GM12878 (cell line): Measurements from ENCODE around the gene SRCIN1. TPM values are rescaled to one million over a fixed set of nuclear protein-coding genes. Genes with fewer than 3 reads are reported as not detected.

Experiments used
- ATAC-seq: fragments of 200-7000 bp; cut with Tn5 transposase; 3 replicates; pipeline ENCODE4 v1.9.1; 2020; ENCODE audit warnings: mild to moderate bottlenecking, moderate library complexity
- BruUV-seq: library from RNA; stranded (reverse); fragments of 400-500 nt; replicated peaks from 2 replicates; lab custom pipeline; 2021; lab: Mats Ljungman, UMichigan
- CTCF ChIA-PET: fragments of 300-600 bp; sonication (Branson Sonifier 250); formaldehyde crosslinking; extraction: SDS; loops from one replicate; lab custom pipeline; 2021; ENCODE audit warnings: inconsistent platforms; lab: Yijun Ruan, JAX
- POLR2A ChIA-PET: fragments of 350-600 bp; formaldehyde crosslinking; extraction: SDS; loops from one replicate; lab custom pipeline; 2021; ENCODE audit warnings: inconsistent platforms; lab: Charles Lee
- RAD21 ChIA-PET: fragments of 300-600 bp; sonication (Branson Sonifier 250); formaldehyde crosslinking; loops from one replicate; lab custom pipeline; 2023; ENCODE audit warnings: antibody characterized with exemption; ENCODE audit not compliant: unreplicated experiment; lab: Charles Lee
- SMC1A ChIA-PET: fragments of 300-600 bp; sonication (Branson Sonifier 250); formaldehyde crosslinking; loops from one replicate; lab custom pipeline; 2023; ENCODE audit not compliant: unreplicated experiment, uncharacterized antibody; lab: Charles Lee
- DNase-seq: peaks from one replicate; pipeline ENCODE4 v3.0.0-alpha.2; 2011; ENCODE audit warnings: low read depth, low spot score
- FAIRE-seq: peaks from 3 replicates; lab custom pipeline; 2011; peaks lifted over from hg19 to GRCh38; lab: Jason Lieb, UNC
- H2AFZ ChIP-seq: 2 replicates; pipeline ENCODE4 v1.6.0; 2011; ENCODE audit warnings: low read depth, low read length, control low read depth; ENCODE audit not compliant: control insufficient read depth
- H3K27ac ChIP-seq: 2 replicates; pipeline ENCODE4 v1.5.1; 2011; ENCODE audit warnings: control low read depth; ENCODE audit not compliant: control insufficient read depth, insufficient read depth
- H3K27me3 ChIP-seq, 2 experiments: replicated peaks in 1 of 2; 2 replicates each; pipeline versions ENCODE4 v1.6.0 to v1.6.1; 2011; ENCODE audit warnings: low read length in 1 of 2; ENCODE audit not compliant: control insufficient read depth in 2 of 2, insufficient read depth in 2 of 2
- H3K36me3 ChIP-seq, 2 experiments: 2 replicates each; pipeline ENCODE4 v1.5.1; 2011; ENCODE audit warnings: low read length in 1 of 2; ENCODE audit not compliant: control insufficient read depth in 2 of 2, insufficient read depth in 2 of 2
- H3K4me1 ChIP-seq: 2 replicates; pipeline ENCODE4 v1.6.1; 2011; ENCODE audit warnings: mild to moderate bottlenecking, low read length, moderate library complexity, mixed read lengths; ENCODE audit not compliant: control insufficient read depth, insufficient read depth
- H3K4me2 ChIP-seq: 2 replicates; pipeline ENCODE4 v1.6.0; 2011; ENCODE audit warnings: control low read depth; ENCODE audit not compliant: control insufficient read depth, insufficient read depth
- H3K4me3 ChIP-seq: fragments of 200-600 bp; sonication (generic); 2 replicates; pipeline ENCODE4 v1.5.1; 2016
- H3K79me2 ChIP-seq: 2 replicates; pipeline ENCODE4 v1.6.0; 2011; ENCODE audit warnings: low read length; ENCODE audit not compliant: control insufficient read depth, insufficient read depth
- H3K9ac ChIP-seq: 2 replicates; pipeline ENCODE4 v1.8.0; 2011; ENCODE audit warnings: low read length, control low read depth, mixed read lengths; ENCODE audit not compliant: control insufficient read depth, insufficient read depth
- H3K9me3 ChIP-seq: replicated peaks from 3 replicates; pipeline ENCODE4 v1.5.1; 2011; ENCODE audit warnings: mild to moderate bottlenecking, low read length; ENCODE audit not compliant: control insufficient read depth, insufficient read depth
- H4K20me1 ChIP-seq: 2 replicates; pipeline ENCODE4 v1.6.0; 2011; ENCODE audit not compliant: control insufficient read depth, insufficient read depth
- WGBS: methylation state at CpG from one replicate; pipeline ENCODE4 v1.1.6; 2016; ENCODE audit warnings: low lambda C conversion rate; ENCODE audit not compliant: insufficient replicate concordance, insufficient coverage; ENCODE audit errors: missing lambda C conversion rate; 5-methylcytosine and 5-hydroxymethylcytosine counted together
- in situ Hi-C: fragments of 300-500 bp; cut with MboI; formaldehyde crosslinking; loops from 9 replicates; pipeline ENCODE4 v1.14.3; 2018; ENCODE audit warnings: mixed read lengths
- intact Hi-C: fragments of 100-400 bp; cut with micrococcal nuclease; formaldehyde crosslinking; loops from one replicate; pipeline ENCODE4 v1.14.2; 2022; ENCODE audit not compliant: unreplicated experiment
- polyA plus RNA-seq, 11 experiments: library from polyadenylated mRNA; depleted of rRNA in 4 of 11; unstranded in 6 of 11; stranded (reverse) in 5 of 11; fragments of >200 nt; fragmentation: Nextera tagmentation in 4 of 11; fragmentation: Illumina TruSeq in 1 of 11; extraction: Ambion mirVana in 4 of 11; extraction: Trizol in 1 of 11; gene quantifications; 1 replicate in 1 of 11; 2 replicates in 10 of 11; pipeline versions ENCODE4 v1.2.1 to v1.2.3, GENCODE V29; 2011 to 2016; ENCODE audit warnings: inconsistent platforms in 2 of 11, missing spikeins in 2 of 11, low read depth in 1 of 11
- total RNA-seq, 4 experiments: library from RNA; depleted of rRNA in 3 of 4; stranded (reverse); fragments of >200 nt in 3 of 4; fragmentation: Illumina TruSeq in 1 of 4; extraction: Trizol in 1 of 4; gene quantifications; 2 replicates each; pipeline versions ENCODE4 v1.2.1 to v1.2.3, GENCODE V29; 2013 to 2021
- TF ChIP-seq, protein P1 (sequence below): IDR thresholded peaks from 2 replicates; pipeline ENCODE4 v1.6.1; 2012; ENCODE audit warnings: low read length, inconsistent platforms
- TF ChIP-seq, protein P2 (sequence below): fragments of 450-650 bp; IDR thresholded peaks from 2 replicates; pipeline ENCODE4 v1.6.1; 2017; ENCODE audit warnings: mild to moderate bottlenecking, low read depth, inconsistent platforms; ENCODE audit not compliant: poor library complexity, severe bottlenecking
- TF ChIP-seq, protein P3 (sequence below): IDR thresholded peaks from 2 replicates; pipeline ENCODE4 v1.6.1; 2012; ENCODE audit warnings: mild to moderate bottlenecking, low read depth, low read length

Gene SRCIN1
- total and polyA plus RNA-seq, 10 of the 15 experiments (the other 5 are each of a cell fraction or from before 2014, with no cell fraction given): under 0.01 to 0.74 (median 0.20) TPM; not detected in 3

DNA sequence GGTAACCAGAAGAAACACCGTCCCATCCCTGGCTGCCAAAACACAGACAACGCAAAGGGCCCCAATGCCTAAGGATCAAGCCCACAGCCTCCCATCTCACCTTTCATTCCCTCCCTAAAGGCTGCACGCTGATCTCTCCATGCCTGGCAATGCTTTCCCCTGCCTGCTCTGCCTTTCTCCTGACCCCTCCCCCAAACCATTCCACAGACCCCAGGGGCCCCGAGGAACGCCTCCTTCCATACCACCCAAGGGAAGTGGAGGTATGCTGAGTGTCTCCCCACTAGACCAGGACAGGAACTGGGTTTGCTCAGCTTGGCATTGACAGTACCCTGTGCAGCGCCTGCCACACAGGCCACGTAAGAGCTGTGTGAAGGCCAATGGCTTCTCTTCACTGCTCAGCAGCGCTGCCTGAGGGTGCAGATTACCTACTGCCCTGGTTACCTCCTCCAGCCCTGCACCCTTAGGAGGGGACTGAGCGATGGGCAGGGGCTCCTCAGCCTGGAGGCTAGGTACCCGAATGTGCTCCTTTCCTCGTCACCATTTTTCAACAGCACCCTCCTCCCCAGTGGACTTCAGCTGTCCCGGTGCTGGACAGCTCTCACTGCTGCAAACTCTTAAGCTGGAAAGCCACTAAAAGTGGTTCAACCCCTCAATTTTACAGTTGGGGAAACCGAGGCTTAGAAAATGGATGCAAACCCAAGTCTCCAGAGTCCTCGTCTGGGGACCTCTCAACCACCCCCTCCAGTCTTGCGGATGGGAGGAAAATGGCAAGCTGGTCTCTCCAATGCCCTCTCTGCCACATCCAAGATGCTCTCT is 45.0 kb downstream of the SRCIN1 start:
- no peaks in the 10 kb centered on the region for H4K20me1 ChIP-seq
- H3K27me3 ChIP-seq: peaks cover 28 to 29% of the 10 kb centered on the region in 2 experiments
- H3K9me3 ChIP-seq: no peaks in the 10 kb centered on the region
- WGBS: 18% methylated on average over 15 of the region's 15 CpGs
- intact Hi-C loops: no loop called here
- no peak overlapping the region for H3K4me3 ChIP-seq
- no peak overlapping the region for H2AFZ ChIP-seq
- H3K27ac ChIP-seq: no peak overlapping the region
- H3K9ac ChIP-seq: no peak overlapping the region
- H3K79me2 ChIP-seq: no peaks in the 10 kb centered on the region
- CTCF ChIA-PET: interaction anchor here (1.9 to 10.9 kb wide), 4 partner anchors 20 to 104 kb away, joined by 4 to 492 read pairs (median 100); no protein-coding TSS in a partner anchor
- no TSS peak for BruUV-seq
- no peaks in the 10 kb centered on the region for H3K36me3 ChIP-seq
- H3K4me2 ChIP-seq: no peak overlapping the region
- POLR2A ChIA-PET: interaction anchor here (1.6 to 2.8 kb wide), 3 partner anchors 11 to 109 kb away, joined by 3 to 15 read pairs (median 8); no protein-coding TSS in a partner anchor
- in situ Hi-C loops: no loop called here
- RAD21 ChIA-PET: interaction anchor here (0.6 to 4.8 kb wide), 3 partner anchors 25 to 353 kb away, joined by 3 to 294 read pairs (median 130); no protein-coding TSS in a partner anchor
- TF ChIP-seq, protein P1, sequence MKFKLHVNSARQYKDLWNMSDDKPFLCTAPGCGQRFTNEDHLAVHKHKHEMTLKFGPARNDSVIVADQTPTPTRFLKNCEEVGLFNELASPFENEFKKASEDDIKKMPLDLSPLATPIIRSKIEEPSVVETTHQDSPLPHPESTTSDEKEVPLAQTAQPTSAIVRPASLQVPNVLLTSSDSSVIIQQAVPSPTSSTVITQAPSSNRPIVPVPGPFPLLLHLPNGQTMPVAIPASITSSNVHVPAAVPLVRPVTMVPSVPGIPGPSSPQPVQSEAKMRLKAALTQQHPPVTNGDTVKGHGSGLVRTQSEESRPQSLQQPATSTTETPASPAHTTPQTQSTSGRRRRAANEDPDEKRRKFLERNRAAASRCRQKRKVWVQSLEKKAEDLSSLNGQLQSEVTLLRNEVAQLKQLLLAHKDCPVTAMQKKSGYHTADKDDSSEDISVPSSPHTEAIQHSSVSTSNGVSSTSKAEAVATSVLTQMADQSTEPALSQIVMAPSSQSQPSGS: no peak
- TF ChIP-seq, protein P2, sequence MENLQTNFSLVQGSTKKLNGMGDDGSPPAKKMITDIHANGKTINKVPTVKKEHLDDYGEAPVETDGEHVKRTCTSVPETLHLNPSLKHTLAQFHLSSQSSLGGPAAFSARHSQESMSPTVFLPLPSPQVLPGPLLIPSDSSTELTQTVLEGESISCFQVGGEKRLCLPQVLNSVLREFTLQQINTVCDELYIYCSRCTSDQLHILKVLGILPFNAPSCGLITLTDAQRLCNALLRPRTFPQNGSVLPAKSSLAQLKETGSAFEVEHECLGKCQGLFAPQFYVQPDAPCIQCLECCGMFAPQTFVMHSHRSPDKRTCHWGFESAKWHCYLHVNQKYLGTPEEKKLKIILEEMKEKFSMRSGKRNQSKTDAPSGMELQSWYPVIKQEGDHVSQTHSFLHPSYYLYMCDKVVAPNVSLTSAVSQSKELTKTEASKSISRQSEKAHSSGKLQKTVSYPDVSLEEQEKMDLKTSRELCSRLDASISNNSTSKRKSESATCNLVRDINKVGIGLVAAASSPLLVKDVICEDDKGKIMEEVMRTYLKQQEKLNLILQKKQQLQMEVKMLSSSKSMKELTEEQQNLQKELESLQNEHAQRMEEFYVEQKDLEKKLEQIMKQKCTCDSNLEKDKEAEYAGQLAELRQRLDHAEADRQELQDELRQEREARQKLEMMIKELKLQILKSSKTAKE: no peak
- TF ChIP-seq, protein P3, sequence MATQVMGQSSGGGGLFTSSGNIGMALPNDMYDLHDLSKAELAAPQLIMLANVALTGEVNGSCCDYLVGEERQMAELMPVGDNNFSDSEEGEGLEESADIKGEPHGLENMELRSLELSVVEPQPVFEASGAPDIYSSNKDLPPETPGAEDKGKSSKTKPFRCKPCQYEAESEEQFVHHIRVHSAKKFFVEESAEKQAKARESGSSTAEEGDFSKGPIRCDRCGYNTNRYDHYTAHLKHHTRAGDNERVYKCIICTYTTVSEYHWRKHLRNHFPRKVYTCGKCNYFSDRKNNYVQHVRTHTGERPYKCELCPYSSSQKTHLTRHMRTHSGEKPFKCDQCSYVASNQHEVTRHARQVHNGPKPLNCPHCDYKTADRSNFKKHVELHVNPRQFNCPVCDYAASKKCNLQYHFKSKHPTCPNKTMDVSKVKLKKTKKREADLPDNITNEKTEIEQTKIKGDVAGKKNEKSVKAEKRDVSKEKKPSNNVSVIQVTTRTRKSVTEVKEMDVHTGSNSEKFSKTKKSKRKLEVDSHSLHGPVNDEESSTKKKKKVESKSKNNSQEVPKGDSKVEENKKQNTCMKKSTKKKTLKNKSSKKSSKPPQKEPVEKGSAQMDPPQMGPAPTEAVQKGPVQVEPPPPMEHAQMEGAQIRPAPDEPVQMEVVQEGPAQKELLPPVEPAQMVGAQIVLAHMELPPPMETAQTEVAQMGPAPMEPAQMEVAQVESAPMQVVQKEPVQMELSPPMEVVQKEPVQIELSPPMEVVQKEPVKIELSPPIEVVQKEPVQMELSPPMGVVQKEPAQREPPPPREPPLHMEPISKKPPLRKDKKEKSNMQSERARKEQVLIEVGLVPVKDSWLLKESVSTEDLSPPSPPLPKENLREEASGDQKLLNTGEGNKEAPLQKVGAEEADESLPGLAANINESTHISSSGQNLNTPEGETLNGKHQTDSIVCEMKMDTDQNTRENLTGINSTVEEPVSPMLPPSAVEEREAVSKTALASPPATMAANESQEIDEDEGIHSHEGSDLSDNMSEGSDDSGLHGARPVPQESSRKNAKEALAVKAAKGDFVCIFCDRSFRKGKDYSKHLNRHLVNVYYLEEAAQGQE: peak; percentile 87
- SMC1A ChIA-PET: interaction anchor here (0.5 to 1.0 kb wide), 2 partner anchors 106 to 107 kb away, joined by 3 to 4 read pairs; no protein-coding TSS in a partner anchor
- no peak for DNase-seq
- H3K4me1 ChIP-seq: peaks cover 20% of the 10 kb centered on the region
- FAIRE-seq: no peak
- ATAC-seq: no peak
